ENCODE data around the gene SMG5.

Gene SMG5

GRCh38 chr1:156283521-156283920 is 896 bp upstream of the SMG5 start:
- peak overlapping the region; percentile 87 for H3K27ac ChIP-seq
- DNase-seq (ENCODE audit: low read depth, low spot score): no peak

GRCh38 chr1:156281693-156282478 is 739 bp downstream of the SMG5 start:
- DNase-seq (ENCODE audit: low read depth, low spot score): no peak
- H3K27ac ChIP-seq: peak overlapping the region; percentile 87

GRCh38 chr1:156281281-156281680 is 1.3 kb downstream of the SMG5 start:
- no peak for DNase-seq (ENCODE audit: low read depth, low spot score)
- peak overlapping the region; percentile 87 for H3K27ac ChIP-seq

DNA sequence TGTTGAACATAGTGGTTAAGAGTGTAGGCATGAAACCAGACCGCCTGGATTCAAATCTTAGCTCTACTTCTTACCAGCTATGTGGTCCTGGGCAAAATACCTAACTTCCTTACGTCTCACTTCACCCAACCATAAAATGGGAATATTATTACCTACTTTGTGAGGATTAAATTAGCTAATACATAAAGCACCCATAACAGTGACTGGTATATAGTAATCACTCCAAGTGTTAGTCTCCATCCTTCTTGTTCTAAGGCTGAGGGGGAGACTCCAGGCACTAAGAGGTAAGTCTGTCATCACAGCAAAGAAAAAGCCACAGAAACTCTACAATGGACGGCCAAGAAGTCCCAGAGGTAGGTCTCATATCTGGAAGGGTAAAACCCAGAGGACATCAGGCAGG is 2.8 kb downstream of the SMG5 start:
- DNase-seq (ENCODE audit: low read depth, low spot score): no peak
- no peak overlapping the region for H3K27ac ChIP-seq

DNA sequence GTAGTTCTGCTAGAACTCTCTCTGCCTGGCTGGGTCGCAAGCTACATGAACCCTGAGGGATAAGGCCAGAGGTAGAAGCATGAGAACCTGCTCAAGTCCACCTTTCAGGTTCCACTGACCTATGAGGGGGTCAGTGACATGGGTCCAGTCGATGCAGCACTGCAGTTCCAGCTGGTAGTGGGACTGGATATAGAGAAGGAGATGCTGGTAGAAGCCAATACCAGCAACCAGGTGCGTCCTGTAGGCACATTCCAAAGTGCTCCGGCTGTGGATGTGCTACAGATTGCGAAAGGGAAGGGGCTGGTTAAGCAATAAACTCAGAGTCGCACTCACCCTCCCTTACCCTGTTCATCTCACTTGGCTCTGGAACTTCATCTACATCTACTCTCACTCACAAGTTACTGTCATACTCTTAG is 5.7 kb downstream of the SMG5 start:
- DNase-seq (ENCODE audit: low read depth, low spot score): no peak
- no peak overlapping the region for H3K27ac ChIP-seq

DNA sequence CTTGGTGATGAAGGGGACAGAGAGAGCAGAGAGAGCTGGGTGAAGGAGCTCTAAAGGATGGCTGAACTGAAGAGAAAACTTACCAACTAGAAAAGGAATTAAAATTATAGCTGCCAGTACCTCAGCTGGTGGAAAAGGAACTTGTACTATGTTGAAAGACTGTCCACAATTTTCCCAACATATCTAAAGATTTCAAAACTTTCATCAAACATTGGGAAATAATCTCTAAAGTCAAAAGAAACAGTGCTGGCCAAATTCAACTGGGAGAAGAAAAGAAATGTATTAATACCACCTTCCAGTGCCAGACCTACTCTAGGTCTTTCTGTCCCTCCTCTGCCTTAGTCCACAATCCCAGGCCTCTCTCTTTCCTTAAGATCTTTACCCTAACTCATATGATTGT is 6.1 kb downstream of the SMG5 start:
- DNase-seq (ENCODE audit: low read depth, low spot score): no peak
- no peak overlapping the region for H3K27ac ChIP-seq

DNA sequence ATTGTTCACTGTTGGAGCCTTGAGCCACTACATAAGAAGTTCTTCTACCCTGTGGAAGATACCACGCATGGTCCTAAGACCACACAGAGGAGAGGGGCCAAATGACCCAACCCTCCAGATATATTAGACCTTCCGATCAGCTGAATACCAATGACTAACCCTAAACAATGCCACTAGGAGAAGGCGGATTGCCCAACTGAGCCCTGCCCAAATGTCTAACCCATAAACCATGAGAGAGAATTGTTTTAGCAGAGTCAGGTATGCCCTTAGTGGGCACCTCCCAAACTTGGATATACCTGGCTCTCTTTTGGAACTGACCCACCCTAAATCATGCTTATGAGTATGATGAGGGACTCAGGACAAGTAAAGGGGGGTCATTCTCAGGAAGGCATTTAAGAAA is 12.3 kb downstream of the SMG5 start:
- DNase-seq (ENCODE audit: low read depth, low spot score): no peak
- H3K27ac ChIP-seq: peak overlapping the region; percentile 38

GRCh38 chr1:156268336-156268735 is 14.3 kb downstream of the SMG5 start:
- H3K27ac ChIP-seq: no peak overlapping the region
- DNase-seq (ENCODE audit: low read depth, low spot score): no peak

GRCh38 chr1:156266051-156266450 is 16.6 kb downstream of the SMG5 start:
- no peak for DNase-seq (ENCODE audit: low read depth, low spot score)
- H3K27ac ChIP-seq: no peak overlapping the region

GRCh38 chr1:156263288-156263655 is 19.4 kb downstream of the SMG5 start:
- DNase-seq (ENCODE audit: low read depth, low spot score): no peak
- peak overlapping the region; percentile 87 for H3K27ac ChIP-seq

- DNase-seq (ENCODE audit: low read depth, low spot score): peak; percentile 58
Measured at GRCh38 chr1:156262461-156263287, 20.0 kb downstream of the SMG5 start.

DNA sequence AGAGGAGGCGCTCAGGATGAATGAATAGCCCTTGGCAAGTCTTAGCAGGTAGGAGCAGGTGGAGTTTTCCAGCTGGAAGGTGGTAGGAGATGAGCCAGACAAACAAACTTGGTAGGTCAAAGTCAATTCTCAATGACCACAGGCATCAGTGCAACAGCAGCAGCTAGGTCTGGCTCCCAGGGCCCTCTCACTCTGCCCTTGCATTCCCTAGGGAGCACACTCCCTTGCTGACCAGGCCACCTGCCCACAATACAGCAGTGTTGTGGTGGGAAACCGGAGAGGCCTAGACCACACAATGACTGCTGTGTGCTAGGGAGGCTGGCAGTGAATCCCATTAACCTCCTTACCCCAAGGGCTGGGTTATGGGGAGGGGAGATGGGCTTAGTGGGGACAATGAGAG is 21.7 kb downstream of the SMG5 start:
- no peak for DNase-seq (ENCODE audit: low read depth, low spot score)
- peak overlapping the region; percentile 9 for H3K27ac ChIP-seq

More at GRCh38 chr1:156262461-156263287, 20.0 kb downstream of the SMG5 start:
- H3K27ac ChIP-seq: peak overlapping the region; percentile 87

- H3K27ac ChIP-seq: no peak overlapping the region
- DNase-seq (ENCODE audit: low read depth, low spot score): no peak
Measured at GRCh38 chr1:156259805-156260204, 22.8 kb downstream of the SMG5 start.

GRCh38 chr1:156258859-156259258 is 23.8 kb downstream of the SMG5 start:
- H3K27ac ChIP-seq: peak overlapping the region; percentile 10
- DNase-seq (ENCODE audit: low read depth, low spot score): peak; percentile 51

- no peak overlapping the region for H3K27ac ChIP-seq
- no peak for DNase-seq (ENCODE audit: low read depth, low spot score)
Measured at GRCh38 chr1:156257711-156258110, 24.9 kb downstream of the SMG5 start.

DNA sequence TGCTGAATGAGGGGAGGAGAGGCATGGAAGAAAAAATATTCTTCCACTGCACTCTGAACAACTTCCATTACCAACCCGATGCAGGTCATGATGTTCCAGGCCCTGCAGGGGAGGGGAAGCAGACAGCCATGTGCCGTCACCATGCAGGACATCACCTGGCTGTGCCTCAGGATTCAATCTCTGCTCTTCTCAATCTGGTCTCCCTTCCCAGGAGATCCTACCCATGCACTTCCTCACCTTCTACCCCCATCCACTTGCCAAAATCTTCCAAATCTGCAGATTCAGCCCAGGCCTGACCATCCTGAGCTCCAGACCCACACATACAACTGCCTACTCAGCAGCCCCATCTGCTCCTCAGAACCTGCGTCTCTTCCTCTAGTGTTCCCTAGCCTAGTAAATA is 29.0 kb downstream of the SMG5 start:
- H3K27ac ChIP-seq: no peak overlapping the region
- DNase-seq (ENCODE audit: low read depth, low spot score): no peak

GRCh38 chr1:156251527-156251926 is 31.1 kb downstream of the SMG5 start:
- no peak for DNase-seq (ENCODE audit: low read depth, low spot score)
- no peak overlapping the region for H3K27ac ChIP-seq

DNA sequence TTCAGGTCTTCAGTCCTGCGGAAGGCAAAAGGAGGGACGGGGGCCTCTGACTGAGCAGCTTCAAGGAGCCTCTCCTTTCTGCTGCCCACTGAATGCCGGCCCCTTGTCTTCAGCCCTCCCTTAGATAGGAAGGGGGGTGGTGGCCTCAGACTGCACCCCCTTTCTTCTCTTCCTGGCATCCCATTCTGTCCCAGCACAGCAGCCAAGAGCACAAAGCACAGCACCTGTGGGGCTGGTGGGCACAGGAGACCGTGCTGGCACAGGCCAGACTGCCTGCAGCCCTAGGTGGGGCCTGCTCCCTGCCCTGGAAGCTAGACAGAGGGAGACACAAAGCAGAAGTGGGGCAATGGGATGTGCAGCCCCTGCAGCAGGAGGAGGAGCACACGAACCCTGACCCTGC is 33.0 kb downstream of the SMG5 start:
- no peak overlapping the region for H3K27ac ChIP-seq
- DNase-seq (ENCODE audit: low read depth, low spot score): no peak

DNA sequence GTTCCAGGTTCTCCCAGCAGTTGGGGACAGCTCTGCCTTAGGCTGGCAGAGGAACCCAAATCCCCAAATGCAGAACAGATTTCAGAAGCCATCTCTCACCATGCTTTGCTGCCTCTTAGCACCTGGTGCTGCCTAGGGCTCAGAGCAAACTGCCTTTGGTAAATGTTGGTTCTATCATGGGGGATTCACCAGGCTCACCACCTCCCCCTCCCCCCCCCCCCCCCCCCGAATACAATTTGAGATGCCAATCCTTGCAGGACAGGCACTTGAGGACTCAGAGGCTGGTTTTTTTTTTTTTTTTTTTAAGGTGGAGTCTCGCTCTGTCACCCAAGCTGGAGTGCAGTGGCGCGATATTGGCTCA is 34.3 kb downstream of the SMG5 start:
- DNase-seq (ENCODE audit: low read depth, low spot score): no peak

DNA sequence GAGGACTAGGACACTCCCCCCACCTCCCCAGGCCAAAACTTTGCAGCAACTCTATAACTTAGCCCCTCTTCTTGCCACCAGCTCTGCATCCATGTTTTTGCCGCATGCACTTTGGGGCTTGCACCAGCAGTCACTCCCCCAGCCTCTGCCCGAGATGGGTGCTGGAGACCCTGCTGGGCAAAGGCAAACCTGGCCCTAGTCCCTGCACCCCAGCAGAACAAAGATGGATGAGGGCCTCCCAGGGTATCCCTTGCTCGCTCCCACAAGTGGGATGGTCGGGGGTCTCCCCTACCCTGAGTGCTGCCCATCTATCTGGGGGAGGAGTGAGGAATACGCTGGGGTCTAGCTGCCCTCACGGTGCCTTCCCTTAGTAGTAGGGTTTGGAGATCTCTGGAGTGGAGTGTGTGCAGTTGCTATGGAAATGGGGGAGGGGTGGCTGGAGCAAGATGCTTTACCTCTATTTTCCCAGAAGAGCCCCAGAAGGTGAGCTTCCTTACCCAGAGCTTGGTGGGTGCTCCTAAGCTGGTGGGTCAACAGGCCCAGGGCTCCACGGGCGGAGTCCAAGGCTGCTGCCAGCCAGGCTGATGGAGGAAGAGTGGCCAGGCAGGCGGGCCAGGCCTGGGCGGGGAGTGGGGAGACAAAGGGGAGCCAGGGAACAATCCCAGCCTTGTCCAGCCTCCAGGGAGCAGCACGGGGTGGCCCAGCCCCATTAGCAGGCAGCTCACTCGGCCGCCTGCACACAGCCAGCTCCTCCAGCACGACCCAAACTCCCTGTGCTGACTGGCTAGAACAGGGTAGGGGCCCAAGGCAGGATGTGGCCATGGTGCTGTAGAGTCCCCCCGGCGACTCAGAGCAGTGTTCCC is 34.9 kb downstream of the SMG5 start, which contains the start of gene PAQR6:
PAQR6 (minus strand) TSS at position 597 of the 863 bp plus-strand sequence. CDS start 1,325 bp downstream, outside the sequence.
- no peak within 1 kb of the TSS for H3K27ac ChIP-seq
- no peak for DNase-seq (ENCODE audit: low read depth, low spot score)

More for the DNA sequence above, 34.3 kb downstream of the SMG5 start:
- H3K27ac ChIP-seq: no peak overlapping the region
